K562 (cell line): Measurements from ENCODE around the gene HMBS. TPM values are rescaled to one million over a fixed set of nuclear protein-coding genes. Genes with fewer than 3 reads are reported as not detected.

ENCODE experiments used
- ATAC-seq: fragments of 200-7000 bp; cut with Tn5 transposase; 3 replicates; pipeline ENCODE4 v1.9.1; 2020; ENCODE audit warnings: moderate library complexity
- BruUV-seq: library from RNA; stranded (reverse); fragments of 400-500 nt; replicated peaks from 2 replicates; lab custom pipeline; 2021; lab: Mats Ljungman, UMichigan
- CTCF ChIA-PET: fragments of 300-600 bp; formaldehyde crosslinking; extraction: SDS; loops from one replicate; lab custom pipeline; 2021; ENCODE audit warnings: low intra/inter-chr PET ratio; lab: Yijun Ruan, JAX
- POLR2A ChIA-PET: fragments of 300-600, 350-650 bp; sonication (Branson Sonifier 250); formaldehyde crosslinking; extraction: SDS; loops from one replicate; lab custom pipeline; 2021; ENCODE audit warnings: antibody characterized with exemption, inconsistent platforms; lab: Yijun Ruan, JAX
- DNase-seq, 4 experiments: peaks; one replicate each; pipeline versions ENCODE4 v3.0.0 to v3.0.0-alpha.2; 2011 to 2018; ENCODE audit warnings: low spot score in 3 of 4, mixed read lengths in 3 of 4; ENCODE audit errors: extremely low read depth in 1 of 4
- FAIRE-seq: peaks from 2 replicates; lab custom pipeline; 2011; peaks lifted over from hg19 to GRCh38; lab: Jason Lieb, UNC
- H2AFZ ChIP-seq: 2 replicates; pipeline ENCODE4 v1.6.0; 2011; ENCODE audit warnings: low read depth, low read length, control low read depth, inconsistent platforms
- H3K27ac ChIP-seq: fragments of 200-600 bp; 3 replicates; pipeline ENCODE4 v1.8.0; 2011; ENCODE audit warnings: low read depth, mild to moderate bottlenecking, control low read depth, inconsistent platforms, low read length, moderate library complexity, mixed read lengths; ENCODE audit errors: extremely low read depth
- H3K27me3 ChIP-seq, 2 experiments: fragments of 300-600 bp in 1 of 2; 2 replicates in 1 of 2; 3 replicates in 1 of 2; pipeline versions ENCODE4 v1.6.0 to v1.8.0; 2011; ENCODE audit warnings: inconsistent platforms in 2 of 2, low read length in 2 of 2, mild to moderate bottlenecking in 1 of 2, mixed read lengths in 1 of 2, moderate library complexity in 1 of 2; ENCODE audit not compliant: control insufficient read depth in 2 of 2, insufficient read depth in 2 of 2
- H3K36me3 ChIP-seq: fragments of 300-600 bp; 3 replicates; pipeline ENCODE4 v1.8.0; 2011; ENCODE audit warnings: mild to moderate bottlenecking, low read length, inconsistent platforms; ENCODE audit not compliant: control insufficient read depth, insufficient read depth
- H3K4me1 ChIP-seq, 2 experiments: fragments of 200-600 bp in 1 of 2; replicated peaks in 1 of 2; 2 replicates in 1 of 2; 3 replicates in 1 of 2; pipeline versions ENCODE4 v1.5.1 to v1.8.0; 2011; ENCODE audit warnings: inconsistent platforms in 2 of 2, low read length in 2 of 2, mild to moderate bottlenecking in 1 of 2, mixed read lengths in 1 of 2, moderate library complexity in 1 of 2; ENCODE audit not compliant: control insufficient read depth in 2 of 2, insufficient read depth in 2 of 2
- H3K4me2 ChIP-seq: 2 replicates; pipeline ENCODE4 v1.6.1; 2011; ENCODE audit warnings: low read length, control low read depth, inconsistent platforms, mixed read lengths; ENCODE audit not compliant: insufficient read depth
- H3K4me3 ChIP-seq: fragments of 200-600 bp; sonication (generic), shearing (Covaris generic); 2 replicates; pipeline ENCODE4 v1.5.1; 2016; ENCODE audit warnings: control low read depth, inconsistent platforms
- H3K79me2 ChIP-seq: fragments of 200-600 bp; 3 replicates; pipeline ENCODE4 v1.8.0; 2011; ENCODE audit warnings: low read length, inconsistent platforms; ENCODE audit not compliant: control insufficient read depth, insufficient read depth
- H3K9ac ChIP-seq, 2 experiments: 2 replicates each; pipeline versions ENCODE4 v1.6.0 to v1.6.1; 2011; ENCODE audit warnings: low read depth in 2 of 2, low read length in 2 of 2, control low read depth in 1 of 2, inconsistent platforms in 1 of 2, mild to moderate bottlenecking in 1 of 2, mixed read lengths in 1 of 2; ENCODE audit not compliant: insufficient read depth in 1 of 2
- H3K9me1 ChIP-seq: one replicate; pipeline ENCODE4 v1.6.0; 2011; ENCODE audit warnings: inconsistent platforms, mild to moderate bottlenecking, low read length, moderate library complexity; ENCODE audit not compliant: control insufficient read depth, insufficient read depth
- H3K9me3 ChIP-seq: replicated peaks from 2 replicates; pipeline ENCODE4 v1.5.1; 2011; ENCODE audit warnings: low read depth, low read length, inconsistent platforms; ENCODE audit not compliant: control insufficient read depth, insufficient read depth
- H4K20me1 ChIP-seq: replicated peaks from 2 replicates; pipeline ENCODE4 v1.6.1; 2011; ENCODE audit warnings: low read length, inconsistent platforms, mixed read lengths; ENCODE audit not compliant: control insufficient read depth, insufficient read depth
- BMI1 ChIP-seq: fragments of 150-350 bp; IDR thresholded peaks from 2 replicates; pipeline ENCODE4 v1.6.1; 2014; ENCODE audit warnings: low read length
- LCOR ChIP-seq: sonication (generic); formaldehyde crosslinking; IDR thresholded peaks from 2 replicates; pipeline ENCODE4 v1.8.0; 2022; ENCODE audit warnings: mild to moderate bottlenecking, missing genetic modification reagents
- NONO ChIP-seq, 2 experiments: fragments of 200-400 bp in 1 of 2; fragments of 450-650 bp in 1 of 2; formaldehyde crosslinking in 1 of 2; IDR thresholded peaks; 2 replicates each; pipeline ENCODE4 v1.6.1; 2017; ENCODE audit warnings: low read depth in 2 of 2, mild to moderate bottlenecking in 2 of 2, moderate library complexity in 2 of 2, low read length in 1 of 2
- POLR2B ChIP-seq: fragments of 450-650 bp; IDR thresholded peaks from 2 replicates; pipeline ENCODE4 v1.6.1; 2018; ENCODE audit warnings: low read depth; ENCODE audit not compliant: partially characterized antibody
- POLR2G ChIP-seq: fragments of 200-400 bp; formaldehyde crosslinking; IDR thresholded peaks from 2 replicates; pipeline ENCODE4 v1.6.1; 2017; ENCODE audit warnings: low read depth, mild to moderate bottlenecking, antibody characterized with exemption, low read length, moderate library complexity
- RBFOX2 ChIP-seq: fragments of 200-400 bp; formaldehyde crosslinking; IDR thresholded peaks from 2 replicates; pipeline ENCODE4 v1.6.1; 2017; ENCODE audit warnings: low read depth, mild to moderate bottlenecking, low read length, moderate library complexity
- ZNF175 ChIP-seq: fragments of 200-800 bp; sonication (Bioruptor generic); IDR thresholded peaks from 2 replicates; pipeline ENCODE4 v1.6.1; 2016; ENCODE audit warnings: low read depth, mild to moderate bottlenecking, missing genetic modification characterization, missing compliant biosample characterization
- WGBS: fragments of 100-300 bp; shearing (Covaris generic); methylation state at CpG from one replicate; pipeline ENCODE4 v1.1.6; 2016; ENCODE audit warnings: low coverage, mixed read lengths; ENCODE audit not compliant: insufficient coverage; ENCODE audit errors: missing lambda C conversion rate; 5-methylcytosine and 5-hydroxymethylcytosine counted together
- in situ Hi-C: fragments of 300-500 bp; cut with MboI; formaldehyde crosslinking; loops from 4 replicates; pipeline ENCODE4 v1.15.0; 2018; ENCODE audit warnings: inconsistent platforms, mixed read lengths
- intact Hi-C: fragments of 100-400 bp; cut with micrococcal nuclease; formaldehyde crosslinking; loops from 2 replicates; pipeline ENCODE4 v1.14.2; 2022
- polyA plus RNA-seq, 8 experiments: library from polyadenylated mRNA; depleted of rRNA in 4 of 8; stranded (reverse) in 5 of 8; unstranded in 3 of 8; fragments of >200 nt; fragmentation: Nextera tagmentation in 2 of 8; fragmentation: Illumina TruSeq in 1 of 8; extraction: Ambion mirVana in 2 of 8; extraction: Trizol in 1 of 8; gene quantifications; 2 replicates each; pipeline versions ENCODE4 v1.2.1 to v1.2.3, GENCODE V29; 2011 to 2014; ENCODE audit warnings: inconsistent platforms in 1 of 8, missing spikeins in 1 of 8
- total RNA-seq, 7 experiments: library from RNA; depleted of rRNA in 6 of 7; stranded (reverse); fragments of >200 nt in 6 of 7; fragmentation: Illumina TruSeq in 2 of 7; extraction: Trizol in 2 of 7; gene quantifications; 2 replicates each; pipeline versions ENCODE4 v1.2.1 to v1.2.3, GENCODE V29; 2011 to 2021; ENCODE audit warnings: low replicate concordance in 1 of 7

The HMBS gene
- total and polyA plus RNA-seq, 9 of the 15 experiments (the other 6 are each of a cell fraction or from before 2014, with no cell fraction given) = 56.9 to 385 (median 286) TPM

- FAIRE-seq = no peak
- CTCF ChIA-PET = no interaction called here
- H4K20me1 ChIP-seq = no peaks in the 10 kb centered on the region
- peaks cover 27% of the 10 kb centered on the region for H3K79me2 ChIP-seq
- no peak overlapping the region for H3K4me3 ChIP-seq
- TSS peak; percentile 4 for BruUV-seq
- no peak overlapping the region for H2AFZ ChIP-seq
- WGBS = 87% methylated on average over 17 of the region's 17 CpGs
- H3K27ac ChIP-seq = no peak overlapping the region
- ATAC-seq = no peak
- peaks cover 3% of the 10 kb centered on the region for H3K9me1 ChIP-seq
- intact Hi-C loops = no loop called here
- H3K4me2 ChIP-seq = no peak overlapping the region
- in situ Hi-C loops = no loop called here
- peak; percentile 51; the same call in 1 of the 2 replicates for TF ChIP-seq POLR2G
- no peak for TF ChIP-seq NONO (IDR thresholded peaks at IDR 0.05; ENCODE audit: low read depth in 2 of 2, low read length in 1 of 2)
- peak; percentile 37 for TF ChIP-seq POLR2B
- TF ChIP-seq ZNF175 (CRISPR knock-in tag) = no peak
- no peak for TF ChIP-seq BMI1
- TF ChIP-seq RBFOX2 = peak; percentile 67
- no peak for TF ChIP-seq LCOR (CRISPR knock-in tag)
- H3K4me1 ChIP-seq = peaks cover 8 to 15% of the 10 kb centered on the region in 2 experiments; a peak in 3 of 5 replicates
- no peaks in the 10 kb centered on the region for H3K27me3 ChIP-seq
- H3K36me3 ChIP-seq = peaks cover 92% of the 10 kb centered on the region
- H3K9ac ChIP-seq = peak overlapping the region in 1 of 2 experiments; percentile 41; a peak in 1 of 4 replicates
- POLR2A ChIA-PET = interaction anchor here (0.6 to 8.8 kb wide), 6 partner anchors 7 to 58 kb away, joined by 3 to 132 read pairs (median 4); no protein-coding TSS in a partner anchor
- DNase-seq = peak in 1 of 4 experiments; percentile 5
- H3K9me3 ChIP-seq = no peaks in the 10 kb centered on the region
Measured at GRCh38 chr11:119051440-119052162, 33.1 kb upstream of the HMBS start.
